H1 (cell line): Measurements from ENCODE around the gene SAE1. TPM values are rescaled to one million over a fixed set of nuclear protein-coding genes. Genes with fewer than 3 reads are reported as not detected.

ENCODE experiments used
- CTCF ChIA-PET: fragments of 300-600 bp; sonication (Branson Sonifier 250); formaldehyde crosslinking; loops from one replicate; lab custom pipeline; 2021; ENCODE audit not compliant: partially characterized antibody; lab: Charles Lee
- POLR2A ChIA-PET: fragments of 300-600 bp; sonication (Branson Sonifier 250); formaldehyde crosslinking; loops from one replicate; lab custom pipeline; 2021; ENCODE audit warnings: inconsistent platforms; ENCODE audit not compliant: partially characterized antibody; lab: Charles Lee
- DNase-seq, 2 experiments: peaks; one replicate each; pipeline versions ENCODE4 v3.0.0 to v3.0.0-alpha.2; 2010 to 2022; ENCODE audit warnings: low spot score in 2 of 2, low read depth in 1 of 2, mixed read lengths in 1 of 2
- FAIRE-seq: peaks from 2 replicates; lab custom pipeline; 2011; peaks lifted over from hg19 to GRCh38; lab: Jason Lieb, UNC
- H2AFZ ChIP-seq: 2 replicates; pipeline ENCODE4 v1.8.1; 2012; ENCODE audit warnings: low read length, inconsistent platforms
- H2AK5ac ChIP-seq: 2 replicates; pipeline ENCODE4 v1.6.1; 2013; ENCODE audit warnings: low read depth, low read length
- H2BK120ac ChIP-seq: replicated peaks from 2 replicates; pipeline ENCODE3; 2013; ENCODE audit warnings: low read depth, low read length, inconsistent platforms
- H2BK12ac ChIP-seq: 2 replicates; pipeline ENCODE4 v1.6.1; 2013; ENCODE audit warnings: low read depth, low read length
- H2BK15ac ChIP-seq: 2 replicates; pipeline ENCODE4 v1.6.1; 2013; ENCODE audit warnings: low read length
- H2BK20ac ChIP-seq: 2 replicates; pipeline ENCODE4 v1.6.1; 2013; ENCODE audit warnings: low read length
- H2BK5ac ChIP-seq: 2 replicates; pipeline ENCODE4 v1.6.1; 2013; ENCODE audit warnings: low read depth, low read length
- H3K14ac ChIP-seq: 2 replicates; pipeline ENCODE4 v1.6.1; 2013; ENCODE audit warnings: inconsistent platforms; ENCODE audit not compliant: insufficient read length
- H3K18ac ChIP-seq: 2 replicates; pipeline ENCODE4 v1.6.1; 2013; ENCODE audit warnings: low read length; ENCODE audit errors: extremely low read depth
- H3K23ac ChIP-seq: 2 replicates; pipeline ENCODE4 v1.6.1; 2013; ENCODE audit warnings: inconsistent platforms; ENCODE audit not compliant: insufficient read length
- H3K23me2 ChIP-seq: 2 replicates; pipeline ENCODE4 v1.6.1; 2013; ENCODE audit warnings: low read depth, low read length
- H3K27ac ChIP-seq: 2 replicates; pipeline ENCODE4 v1.6.1; 2011; ENCODE audit warnings: low read depth, low read length, inconsistent platforms
- H3K27me3 ChIP-seq, 4 experiments: replicated peaks in 1 of 4; 1 replicate in 1 of 4; 2 replicates in 3 of 4; pipeline versions ENCODE4 v1.6.1 to v1.8.1; 2011 to 2013; ENCODE audit warnings: low read length in 3 of 4, mild to moderate bottlenecking in 3 of 4, inconsistent platforms in 2 of 4, mixed read lengths in 2 of 4, moderate library complexity in 1 of 4; ENCODE audit not compliant: control insufficient read depth in 3 of 4, insufficient read depth in 3 of 4; ENCODE audit errors: extremely low read depth in 1 of 4
- H3K36me3 ChIP-seq, 4 experiments: 2 replicates each; pipeline versions ENCODE4 v1.6.1 to v1.8.1; 2011 to 2013; ENCODE audit warnings: mild to moderate bottlenecking in 4 of 4, low read length in 3 of 4, moderate library complexity in 2 of 4, control low read depth in 1 of 4, inconsistent platforms in 1 of 4; ENCODE audit not compliant: insufficient read depth in 4 of 4, control insufficient read depth in 2 of 4
- H3K4ac ChIP-seq: replicated peaks from 2 replicates; pipeline ENCODE3; 2013; ENCODE audit warnings: low read length, low read depth, mixed read lengths, inconsistent platforms; ENCODE audit not compliant: insufficient read length
- H3K4me1 ChIP-seq, 4 experiments: replicated peaks in 1 of 4; 1 replicate in 1 of 4; 2 replicates in 3 of 4; pipeline versions ENCODE4 v1.6.1 to v1.8.1; 2011 to 2013; ENCODE audit warnings: low read length in 3 of 4, inconsistent platforms in 2 of 4, mixed read lengths in 1 of 4; ENCODE audit not compliant: insufficient read depth in 4 of 4, control insufficient read depth in 3 of 4
- H3K4me2 ChIP-seq, 2 experiments: 2 replicates each; pipeline versions ENCODE4 v1.6.1 to v1.8.1; 2011 to 2013; ENCODE audit warnings: low read depth in 2 of 2, low read length in 2 of 2, control low read depth in 1 of 2, inconsistent platforms in 1 of 2, mild to moderate bottlenecking in 1 of 2; ENCODE audit not compliant: insufficient read depth in 1 of 2
- H3K4me3 ChIP-seq, 4 experiments: fragments of 200-600, 300-600 bp in 1 of 4; sonication (generic), shearing (Covaris generic), sonication (Bioruptor Twin) in 1 of 4; 2 replicates each; pipeline versions ENCODE4 v1.5.1 to v1.8.1; 2011 to 2016; ENCODE audit warnings: low read length in 4 of 4, low read depth in 3 of 4, control low read depth in 2 of 4, inconsistent platforms in 2 of 4, mild to moderate bottlenecking in 2 of 4, mixed read lengths in 1 of 4, moderate library complexity in 1 of 4; ENCODE audit not compliant: insufficient read depth in 2 of 4; ENCODE audit errors: extremely low read depth in 1 of 4
- H3K56ac ChIP-seq: replicated peaks from 2 replicates; pipeline ENCODE3; 2013; ENCODE audit warnings: low read depth, mild to moderate bottlenecking, mixed read lengths, low read length, inconsistent platforms; ENCODE audit not compliant: insufficient read length
- H3K79me1 ChIP-seq: 2 replicates; pipeline ENCODE4 v1.6.1; 2013; ENCODE audit warnings: low read depth, low read length, control low read depth
- H3K79me2 ChIP-seq, 2 experiments: 2 replicates each; pipeline versions ENCODE4 v1.6.1 to v1.8.1; 2012 to 2013; ENCODE audit warnings: low read length in 2 of 2, mild to moderate bottlenecking in 2 of 2, inconsistent platforms in 1 of 2; ENCODE audit not compliant: insufficient read depth in 2 of 2, control insufficient read depth in 1 of 2
- H3K9ac ChIP-seq, 4 experiments: replicated peaks in 1 of 4; 1 replicate in 1 of 4; 2 replicates in 3 of 4; pipeline versions ENCODE4 v1.6.1 to v1.8.1; 2011 to 2013; ENCODE audit warnings: low read depth in 3 of 4, low read length in 3 of 4, control low read depth in 2 of 4, mild to moderate bottlenecking in 2 of 4, moderate library complexity in 2 of 4, inconsistent platforms in 1 of 4; ENCODE audit errors: extremely low read depth in 1 of 4
- H3K9me3 ChIP-seq, 2 experiments: 2 replicates each; pipeline versions ENCODE4 v1.6.1 to v1.8.1; 2012 to 2013; ENCODE audit warnings: mild to moderate bottlenecking in 2 of 2, moderate library complexity in 2 of 2, control low read depth in 1 of 2, inconsistent platforms in 1 of 2, low read depth in 1 of 2, low read length in 1 of 2, mixed read lengths in 1 of 2; ENCODE audit not compliant: insufficient read depth in 2 of 2
- H4K20me1 ChIP-seq, 2 experiments: replicated peaks in 1 of 2; 2 replicates each; pipeline versions ENCODE3 to v1.8.1; 2011 to 2013; ENCODE audit warnings: inconsistent platforms in 2 of 2, low read length in 2 of 2, mild to moderate bottlenecking in 1 of 2; ENCODE audit not compliant: insufficient read depth in 2 of 2, control insufficient read depth in 1 of 2
- H4K5ac ChIP-seq: 2 replicates; pipeline ENCODE4 v1.6.1; 2013; ENCODE audit warnings: low read length, low read depth, mixed read lengths, inconsistent platforms; ENCODE audit not compliant: insufficient read length
- H4K8ac ChIP-seq: 2 replicates; pipeline ENCODE4 v1.8.0; 2013; ENCODE audit warnings: mild to moderate bottlenecking, moderate library complexity, low read length, inconsistent platforms; ENCODE audit not compliant: insufficient read depth; ENCODE audit errors: extremely low read depth
- H4K91ac ChIP-seq: replicated peaks from 2 replicates; pipeline ENCODE3; 2013; ENCODE audit warnings: low read length, mixed read lengths, inconsistent platforms; ENCODE audit not compliant: insufficient read length
- KDM1A ChIP-seq: fragments of 200-600, 300-600 bp; sonication (generic); IDR thresholded peaks from 2 replicates; pipeline ENCODE4 v1.7.1; 2016; ENCODE audit warnings: mild to moderate bottlenecking, low read length, borderline replicate concordance
- RBBP5 ChIP-seq: IDR thresholded peaks from 2 replicates; pipeline ENCODE4 v1.7.1; 2012; ENCODE audit warnings: low read depth, mild to moderate bottlenecking, inconsistent platforms, low read length, moderate library complexity, borderline replicate concordance
- SP1 ChIP-seq: IDR thresholded peaks from 2 replicates; pipeline ENCODE4 v1.6.1; 2011; ENCODE audit warnings: low read depth, low read length
- WGBS, 2 experiments: shearing (Covaris generic) in 1 of 2; methylation state at CpG; one replicate each; pipeline versions ENCODE4 v1.1.6 to v1.1.7; 2013 to 2015; ENCODE audit warnings: low lambda C conversion rate in 2 of 2, mixed read lengths in 2 of 2, inconsistent platforms in 1 of 2, low coverage in 1 of 2, missing lambda C conversion rate in 1 of 2; ENCODE audit not compliant: insufficient replicate concordance in 2 of 2, insufficient coverage in 1 of 2, insufficient read length in 1 of 2; ENCODE audit errors: extremely low coverage in 1 of 2, missing lambda C conversion rate in 1 of 2; 5-methylcytosine and 5-hydroxymethylcytosine counted together
- polyA plus RNA-seq, 7 experiments: library from polyadenylated mRNA; depleted of rRNA in 3 of 7; stranded (reverse) in 5 of 7; unstranded in 2 of 7; fragments of >200 nt in 5 of 7; fragments of 200-250 nt in 2 of 7; gene quantifications; 1 replicate in 5 of 7; 2 replicates in 1 of 7; 4 replicates in 1 of 7; pipeline versions ENCODE4 v1.2.1 to v1.2.3, GENCODE V29; 2011 to 2013; ENCODE audit warnings: missing spikeins in 2 of 7, mixed read lengths in 2 of 7
- total RNA-seq: library from RNA; stranded (reverse); fragmentation: NEBNext Ultra II Directional; extraction: Animal tissue kit (Norgen Biotek cat#: 25700); gene quantifications from 2 replicates; pipeline ENCODE4 v1.2.1, GENCODE V29; 2021

SAE1 gene
- total and polyA plus RNA-seq, 2 of the 8 experiments (the other 6 are each of a cell fraction or from before 2014, with no cell fraction given), result 213 to 268 TPM

GRCh38 chr19:47130120-47130588 lies 481 bp upstream of the SAE1 start:
- no peak for FAIRE-seq
- Histone ChIP-seq H2BK120ac (peak overlapping the region; percentile 83), H3K79me1 (no peaks in the 10 kb centered on the region), H2BK12ac (peak overlapping the region; percentile 85), H4K20me1 (peaks cover 16 to 18% of the 10 kb centered on the region in 2 experiments), H2AFZ (no peak overlapping the region), H2BK15ac (peak overlapping the region; percentile 3; the same call in 1 of the 2 replicates), H2BK5ac (0 out of 2 replicates have a peak overlapping the region, but pooled peaks have one; percentile 52), H3K27ac (no peak overlapping the region), H4K5ac (peak overlapping the region; percentile 37), H3K36me3 (peaks cover 0 to 18% (median 1%) of the 10 kb centered on the region in 4 experiments; a peak in 2 of 8 replicates), H3K23me2 (peaks cover 5% of the 10 kb centered on the region; the same call in 1 of the 2 replicates), H3K4me1 (peaks cover 0 to 8% (median 7%) of the 10 kb centered on the region in 4 experiments; a peak in 5 of 7 replicates), H3K14ac (no peak overlapping the region), H3K9ac (no peak overlapping the region), H3K4ac (peak overlapping the region; percentile 87), H3K27me3 (no peaks in the 10 kb centered on the region), H3K79me2 (peaks cover 35 to 45% of the 10 kb centered on the region in 2 experiments), H3K4me2 (no peak overlapping the region; a peak in 1 of 4 replicates), H3K18ac (no peak overlapping the region; the same call in 1 of the 2 replicates), H2BK20ac (no peak overlapping the region; the same call in 1 of the 2 replicates), H3K4me3 (no peak overlapping the region), H4K8ac (peak overlapping the region; percentile 82; the same call in 1 of the 2 replicates), H2AK5ac (peak overlapping the region; percentile 82; the same call in 1 of the 2 replicates), H3K9me3 (no peaks in the 10 kb centered on the region), H4K91ac (peak overlapping the region; percentile 81), H3K56ac (no peak overlapping the region), H3K23ac (no peak overlapping the region)
- WGBS, 2 experiments, result 73% methylated on average over 8 of the region's 8 CpGs; no CpG with 5 or more reads in 1 of the 2 experiments
- TF ChIP-seq RBBP5 (no peak), SP1 (no peak), KDM1A (0 out of 2 replicates have a peak, but pooled peaks have one; percentile 24)
- DNase-seq, result no peak
- POLR2A ChIA-PET, result interaction anchor here (1.0 to 5.5 kb wide), 12 partner anchors 10 to 127 kb away, joined by 3 to 44 read pairs (median 7); partner anchors contain the start of genes CCDC9 and ZC3H4
- CTCF ChIA-PET, result interaction anchor here (0.9 to 1.8 kb wide), 5 partner anchors 8 to 112 kb away, joined by 3 to 7 read pairs (median 4); no protein-coding TSS in a partner anchor
